ENCODE results near the gene FNBP1.
A peak's percentile ranks its signal among the peaks of the same experiment; 100 is the strongest.

The FNBP1 gene

GRCh38 chr9:129863059-129863690 lies 179.8 kb downstream of the FNBP1 start:
- DNase-seq (ENCODE audit: low read depth) = peak; percentile 87
- no peak for TF ChIP-seq CTCF (IDR thresholded peaks at IDR 0.05; ENCODE audit: insufficient read depth, low read depth, low read length, missing control alignments)
- H3K4me3 ChIP-seq (ENCODE audit: low read length) = no peak overlapping the region

- TF ChIP-seq CTCF (IDR thresholded peaks at IDR 0.05; ENCODE audit: insufficient read depth, low read depth, low read length, missing control alignments) = no peak
- no peak overlapping the region for H3K4me3 ChIP-seq (ENCODE audit: low read length)
These were observed 181.6 kb downstream of the FNBP1 start for GRCh38 chr9:129861447-129861827.

DNA sequence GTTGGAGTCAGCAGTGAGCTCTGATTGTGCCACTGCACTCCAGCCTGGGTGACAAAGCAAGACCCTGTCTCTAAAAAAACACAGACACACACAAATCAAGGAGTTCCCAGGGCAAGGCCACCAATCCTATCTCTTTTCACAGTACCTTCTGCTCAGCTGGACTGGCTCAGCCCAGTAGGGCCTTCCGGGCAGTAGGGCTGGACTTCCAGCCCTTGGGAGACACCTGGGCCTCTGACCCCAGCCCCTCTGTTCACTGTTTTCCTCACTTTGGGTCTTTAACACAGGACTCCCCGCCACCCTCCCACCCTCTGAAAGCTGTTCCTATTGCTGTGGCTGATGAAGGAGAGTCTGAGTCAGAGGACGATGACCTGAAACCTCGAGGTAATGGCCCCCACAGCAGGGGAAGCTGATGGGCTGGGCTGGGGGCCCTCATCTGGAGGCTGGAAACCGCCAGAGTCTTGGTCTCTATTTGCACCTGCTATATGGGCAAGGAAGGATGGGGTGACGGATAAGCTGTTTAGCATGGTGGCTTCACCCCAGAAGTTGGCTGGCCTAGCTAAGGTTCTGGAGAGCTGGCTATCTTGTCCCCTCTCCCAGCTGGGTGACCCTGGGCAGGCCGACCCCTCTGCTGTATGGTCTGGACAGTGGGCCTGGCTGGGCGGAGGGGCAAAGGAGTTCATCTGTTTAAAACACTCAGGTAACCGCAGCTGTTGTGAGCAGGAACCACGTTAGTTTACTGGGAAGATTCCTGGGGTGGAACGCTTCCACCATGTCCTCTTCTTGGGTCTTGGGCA lies 182.1 kb downstream of the FNBP1 start:
- no peak for DNase-seq (ENCODE audit: low read depth)
- TF ChIP-seq CTCF (IDR thresholded peaks at IDR 0.05; ENCODE audit: insufficient read depth, low read depth, low read length, missing control alignments) = no peak
- H3K4me3 ChIP-seq (ENCODE audit: low read length) = no peak overlapping the region

More at GRCh38 chr9:129861447-129861827, 181.6 kb downstream of the FNBP1 start:
- no peak for DNase-seq (ENCODE audit: low read depth)

DNA sequence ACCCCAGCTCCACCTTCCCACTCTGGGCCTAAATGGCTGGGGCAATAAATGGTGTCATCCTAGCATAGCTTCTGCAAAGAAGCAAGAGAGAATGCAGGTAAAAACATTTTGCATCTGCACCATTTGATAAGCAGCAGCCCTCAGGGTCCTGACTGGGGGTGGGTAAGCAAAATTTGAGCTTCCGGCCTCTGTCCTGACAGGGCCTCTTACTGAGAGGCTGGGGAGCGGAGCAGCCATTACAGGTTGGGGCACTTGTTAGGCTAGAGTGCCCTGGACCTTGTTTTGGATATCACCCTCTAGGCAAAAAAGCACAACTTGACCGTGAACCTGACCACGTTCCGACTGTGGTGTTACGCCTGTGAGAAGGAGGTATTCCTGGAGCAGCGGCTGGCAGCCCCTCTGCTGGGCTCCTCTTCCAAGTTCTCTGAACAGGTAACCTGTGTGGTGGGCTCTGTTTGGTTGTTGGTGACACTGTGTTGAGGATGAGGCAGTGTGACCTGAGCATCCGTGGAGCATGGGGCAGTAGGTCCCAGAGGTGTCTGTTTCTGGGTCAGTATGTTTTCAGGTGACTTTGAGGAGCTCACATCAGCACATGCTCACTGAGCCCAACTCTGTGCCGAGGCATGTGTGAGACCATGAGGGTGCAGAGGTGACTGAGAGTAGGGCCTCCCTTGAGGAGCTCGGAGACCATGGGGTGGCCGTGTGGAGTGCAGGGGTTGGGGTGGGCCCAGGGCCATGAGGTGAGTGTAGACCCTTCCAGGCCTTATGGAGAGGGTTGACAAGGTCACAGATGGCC lies 184.6 kb downstream of the FNBP1 start:
- no peak for DNase-seq (ENCODE audit: low read depth)
- no peak overlapping the region for H3K4me3 ChIP-seq (ENCODE audit: low read length)
- no peak for TF ChIP-seq CTCF (IDR thresholded peaks at IDR 0.05; ENCODE audit: insufficient read depth, low read depth, low read length, missing control alignments)

- H3K4me3 ChIP-seq (ENCODE audit: low read length) = no peak overlapping the region
- no peak for TF ChIP-seq CTCF (IDR thresholded peaks at IDR 0.05; ENCODE audit: insufficient read depth, low read depth, low read length, missing control alignments)
- DNase-seq (ENCODE audit: low read depth) = no peak
These were observed 185.8 kb downstream of the FNBP1 start for GRCh38 chr9:129857207-129857606.

DNA sequence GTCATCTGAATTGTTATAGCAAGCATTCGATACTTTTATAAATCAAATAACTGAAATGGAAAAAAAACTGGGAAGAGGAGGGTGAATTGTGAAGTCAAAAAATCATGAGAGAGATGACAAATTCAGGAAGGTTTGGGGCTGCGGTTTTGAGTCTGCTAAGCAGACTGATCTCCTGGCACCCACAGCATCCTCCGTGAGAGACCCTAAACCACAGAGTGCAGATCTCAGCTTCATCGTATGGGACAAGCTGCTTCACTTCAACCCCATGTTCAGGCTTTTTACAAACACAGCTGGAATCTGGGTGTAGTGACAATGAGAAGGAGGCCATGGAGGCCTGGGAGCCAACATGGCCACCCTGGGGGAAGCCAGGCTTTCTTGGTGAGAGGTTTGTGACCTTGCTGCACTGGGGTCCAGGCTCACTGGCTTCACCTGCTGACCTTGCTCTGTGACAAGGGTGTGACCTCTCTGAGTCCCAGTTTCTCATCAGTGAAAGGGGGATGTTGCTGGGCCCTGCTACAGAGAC lies 188.3 kb downstream of the FNBP1 start:
- no peak for DNase-seq (ENCODE audit: low read depth)
- no peak for TF ChIP-seq CTCF (IDR thresholded peaks at IDR 0.05; ENCODE audit: insufficient read depth, low read depth, low read length, missing control alignments)
- H3K4me3 ChIP-seq (ENCODE audit: low read length) = no peak overlapping the region

Measured in epithelial cell of esophagus (primary cell).